IPS-20b (cell line): ENCODE results near the gene PIMREG.
A peak's percentile ranks its signal among the peaks of the same experiment; 100 is the strongest.

Source experiments
- H3K27ac ChIP-seq: one replicate; pipeline ENCODE4 v1.5.1; 2013; ENCODE audit warnings: low read length
- H3K27me3 ChIP-seq: 2 replicates; pipeline ENCODE4 v1.6.1; 2013; ENCODE audit warnings: mild to moderate bottlenecking, low read length, inconsistent platforms; ENCODE audit not compliant: insufficient read depth
- H3K36me3 ChIP-seq: 2 replicates; pipeline ENCODE4 v1.6.1; 2013; ENCODE audit warnings: low read depth, mild to moderate bottlenecking, inconsistent platforms, low read length, moderate library complexity; ENCODE audit not compliant: insufficient read depth
- H3K4me1 ChIP-seq: 2 replicates; pipeline ENCODE4 v1.6.1; 2013; ENCODE audit warnings: mild to moderate bottlenecking, control low read depth, inconsistent platforms, low read length, moderate library complexity; ENCODE audit not compliant: insufficient read depth
- H3K4me3 ChIP-seq: 2 replicates; pipeline ENCODE4 v1.5.1; 2013; ENCODE audit warnings: mild to moderate bottlenecking, low read length, inconsistent platforms
- H3K9ac ChIP-seq: 2 replicates; pipeline ENCODE4 v1.6.1; 2013; ENCODE audit warnings: low read depth, mild to moderate bottlenecking, inconsistent platforms, low read length, moderate library complexity
- H3K9me3 ChIP-seq: 2 replicates; pipeline ENCODE4 v1.6.1; 2013; ENCODE audit warnings: mild to moderate bottlenecking, low read depth, low read length, inconsistent platforms; ENCODE audit not compliant: insufficient read depth

Gene PIMREG

DNA sequence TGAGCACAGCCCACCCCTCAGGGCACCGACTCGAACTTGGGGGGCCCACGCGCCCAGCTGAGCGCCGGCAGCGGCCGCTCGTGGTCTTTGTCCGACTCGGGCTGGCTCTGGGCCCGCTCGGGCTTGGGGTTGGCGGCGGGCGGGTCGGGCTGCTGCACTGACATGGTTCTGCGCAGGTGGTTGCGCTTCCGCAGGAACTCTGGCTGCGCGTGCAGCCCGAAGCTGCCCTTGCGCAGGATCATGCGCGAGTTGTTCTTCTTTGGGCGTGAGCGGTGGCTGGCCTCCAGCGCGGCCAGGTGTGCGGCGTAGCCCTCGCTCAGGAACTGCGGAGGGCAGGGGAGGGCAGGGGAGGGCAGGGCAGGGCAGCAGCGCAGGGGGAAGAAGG, 11.1 kb downstream of the PIMREG start:
- Histone ChIP-seq H3K36me3 (peaks cover 18% of the 10 kb centered on the region; the same call in 1 of the 2 replicates), H3K27ac (no peak overlapping the region), H3K9me3 (no peaks in the 10 kb centered on the region), H3K9ac (peak overlapping the region; percentile 83; the same call in 1 of the 2 replicates), H3K27me3 (peaks cover 4% of the 10 kb centered on the region), H3K4me3 (peak overlapping the region; percentile 75; the same call in 1 of the 2 replicates), H3K4me1 (peaks cover 18% of the 10 kb centered on the region; the same call in 1 of the 2 replicates)

DNA sequence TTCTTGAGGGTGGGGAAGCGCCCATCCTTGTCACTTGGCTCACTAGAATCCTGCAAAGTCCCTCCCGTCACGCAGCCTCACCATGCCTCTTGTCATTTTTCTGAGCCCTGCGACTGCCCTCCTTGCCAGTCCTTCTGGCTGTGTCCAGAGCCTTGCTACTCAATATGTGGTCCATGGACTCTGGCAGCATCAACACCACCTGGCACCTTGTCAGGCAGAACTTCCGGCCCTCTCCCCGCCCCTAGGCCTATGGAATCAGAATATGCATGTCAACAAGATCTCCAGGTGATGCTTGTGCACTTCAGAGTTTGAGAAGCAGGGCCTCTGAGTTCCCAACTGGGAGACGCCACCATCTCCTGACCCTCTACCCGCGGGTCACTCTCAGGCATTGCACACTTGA, 12.1 kb downstream of the PIMREG start:
- H3K9ac ChIP-seq = no peak overlapping the region

DNA sequence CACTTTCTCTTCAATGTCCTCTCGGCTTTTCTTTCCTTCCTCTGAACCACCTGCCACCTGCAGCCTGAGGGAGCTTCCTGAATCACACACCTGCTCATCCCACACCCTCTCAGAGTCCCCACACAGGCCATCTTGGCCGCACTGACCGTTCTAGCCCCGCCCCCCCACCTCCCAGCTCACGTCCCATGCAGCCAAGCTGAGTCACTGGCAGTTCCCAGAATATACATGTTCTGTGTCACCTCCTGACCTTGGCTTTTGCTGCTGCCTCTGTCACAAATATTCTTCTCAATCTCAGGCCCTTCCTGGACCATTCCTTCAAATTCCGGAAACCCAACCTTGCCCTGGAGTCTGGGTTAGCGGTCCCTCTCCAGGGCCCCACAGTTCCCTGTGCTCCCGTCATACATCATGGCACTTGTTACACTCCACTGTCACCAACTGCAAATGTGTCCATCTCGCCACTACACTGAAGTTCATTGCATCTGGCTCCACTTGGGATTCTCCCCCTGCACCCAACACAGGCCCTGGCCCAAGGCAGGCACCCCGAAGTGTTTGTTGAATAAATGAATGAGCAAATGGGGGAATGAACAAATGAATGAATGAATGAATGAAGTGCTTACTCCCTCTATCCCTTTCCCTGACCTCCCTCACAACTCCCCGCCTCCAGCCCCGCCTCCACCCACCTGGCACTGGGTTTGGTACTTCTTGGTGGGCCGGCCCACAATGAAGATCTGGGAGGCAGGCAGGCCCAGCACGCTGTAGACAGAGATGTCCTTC, 12.8 kb downstream of the PIMREG start:
- no peak overlapping the region for H3K27ac ChIP-seq
- H3K27me3 ChIP-seq = peaks cover 4% of the 10 kb centered on the region
- H3K4me1 ChIP-seq = peaks cover 26% of the 10 kb centered on the region; the same call in 1 of the 2 replicates
- H3K9ac ChIP-seq = no peak overlapping the region
- H3K4me3 ChIP-seq = no peak overlapping the region
- peaks cover 5% of the 10 kb centered on the region; the same call in 1 of the 2 replicates for H3K36me3 ChIP-seq
- H3K9me3 ChIP-seq = no peaks in the 10 kb centered on the region

More for the DNA sequence above, 12.1 kb downstream of the PIMREG start:
- Histone ChIP-seq H3K9me3 (no peaks in the 10 kb centered on the region), H3K36me3 (peaks cover 9% of the 10 kb centered on the region; the same call in 1 of the 2 replicates), H3K27ac (no peak overlapping the region), H3K4me1 (peaks cover 22% of the 10 kb centered on the region; the same call in 1 of the 2 replicates), H3K4me3 (no peak overlapping the region), H3K27me3 (peaks cover 4% of the 10 kb centered on the region)

DNA sequence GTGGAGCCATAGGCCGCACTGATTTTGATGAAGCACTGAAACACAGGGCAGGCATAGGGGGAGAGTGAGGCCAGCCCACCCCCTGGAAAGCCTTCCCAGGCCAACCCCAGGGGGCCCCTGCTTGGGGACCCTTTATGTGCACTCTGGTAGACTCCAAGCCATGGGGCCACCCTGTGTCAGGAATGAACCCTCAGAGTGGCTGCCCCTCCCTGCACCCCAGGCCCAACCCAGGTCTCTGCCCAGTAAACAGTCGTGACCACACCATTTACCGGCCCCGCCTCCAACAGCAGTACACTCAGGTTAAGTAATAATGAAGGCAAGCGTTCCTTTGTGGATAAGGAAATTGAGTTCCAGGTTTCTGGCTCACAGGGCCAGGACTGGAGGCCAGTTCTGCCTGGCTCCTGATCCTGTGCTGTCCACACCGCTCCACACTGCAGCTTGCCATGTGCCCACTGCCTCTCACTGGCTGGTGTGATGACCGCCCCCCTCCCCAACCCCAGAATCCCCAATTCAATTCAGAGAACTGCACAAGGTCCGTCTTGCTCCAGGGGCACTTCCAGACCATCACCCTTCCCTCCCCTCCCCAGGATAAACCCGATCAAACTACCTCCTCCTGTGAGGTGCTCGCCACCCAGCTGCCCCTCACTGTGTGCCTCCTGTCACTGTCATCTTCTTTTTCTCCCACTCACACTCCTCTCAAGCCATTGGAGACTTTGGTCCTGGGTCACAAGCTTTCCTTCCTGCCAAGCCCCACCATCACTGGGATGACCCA, 13.6 kb downstream of the PIMREG start:
- Histone ChIP-seq H3K27me3 (peaks cover 4% of the 10 kb centered on the region), H3K27ac (no peak overlapping the region), H3K4me3 (no peak overlapping the region), H3K9me3 (no peaks in the 10 kb centered on the region), H3K36me3 (no peaks in the 10 kb centered on the region), H3K9ac (no peak overlapping the region), H3K4me1 (peaks cover 25% of the 10 kb centered on the region; the same call in 1 of the 2 replicates)

DNA sequence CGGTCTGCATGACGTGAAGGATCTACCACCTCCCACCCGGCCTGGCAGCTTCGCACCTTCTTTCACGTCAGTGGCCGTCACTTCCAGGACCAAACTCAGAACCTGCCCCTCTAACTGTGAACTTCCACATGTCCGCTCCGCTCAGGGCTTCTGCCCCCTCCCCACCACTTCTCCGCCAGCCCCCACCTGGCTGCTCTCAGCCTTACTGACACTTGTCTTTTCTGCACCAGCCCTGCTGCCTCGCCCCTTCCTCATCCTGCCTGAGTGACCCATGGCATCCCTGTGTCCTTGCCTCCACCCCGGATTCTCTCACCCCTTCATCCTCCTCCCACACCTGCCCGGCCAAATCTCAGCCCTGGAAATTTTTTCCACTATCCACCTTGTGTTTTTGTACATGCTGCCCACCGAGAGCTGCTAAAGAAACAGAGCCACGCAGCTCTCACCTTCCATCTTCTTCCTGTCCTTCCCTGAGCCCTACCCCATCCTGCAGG, 14.2 kb downstream of the PIMREG start:
- H3K4me1 ChIP-seq = peaks cover 22% of the 10 kb centered on the region; the same call in 1 of the 2 replicates
- peaks cover 4% of the 10 kb centered on the region for H3K27me3 ChIP-seq
- H3K4me3 ChIP-seq = no peak overlapping the region
- no peak overlapping the region for H3K27ac ChIP-seq
- H3K36me3 ChIP-seq = no peaks in the 10 kb centered on the region
- no peaks in the 10 kb centered on the region for H3K9me3 ChIP-seq
- H3K9ac ChIP-seq = no peak overlapping the region

DNA sequence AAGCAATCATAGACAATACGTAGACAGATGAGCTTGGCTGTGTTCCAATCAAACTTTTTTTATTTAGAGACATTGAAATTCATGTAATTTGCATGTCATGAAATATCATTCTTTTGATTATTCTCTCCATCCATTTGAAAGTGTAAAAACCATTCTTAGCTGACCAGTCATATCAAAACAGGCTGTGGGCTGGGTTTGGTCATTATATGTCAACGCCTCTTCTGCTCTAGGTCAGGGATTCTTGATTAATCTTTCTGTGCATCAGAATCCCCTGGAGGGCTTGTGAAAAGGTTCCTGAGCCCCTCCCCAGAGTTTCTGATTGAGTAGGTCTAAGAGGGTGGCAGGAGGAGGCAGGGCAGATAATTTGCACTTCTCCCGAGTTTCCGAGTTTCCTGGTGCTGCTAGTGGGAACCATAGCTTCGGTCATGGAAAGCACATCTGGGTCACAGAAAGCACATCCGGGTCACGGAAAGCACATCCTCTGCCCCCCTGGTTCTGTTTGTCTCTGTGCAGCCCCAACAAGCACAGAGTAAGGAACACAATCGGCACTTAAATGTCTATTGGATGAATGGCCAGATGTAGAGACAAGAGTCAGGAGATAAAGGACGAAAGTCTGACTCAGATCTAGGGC, 16.4 kb downstream of the PIMREG start:
- Histone ChIP-seq H3K36me3 (no peaks in the 10 kb centered on the region), H3K27ac (no peak overlapping the region), H3K4me3 (peak overlapping the region; percentile 33; the same call in 1 of the 2 replicates), H3K4me1 (peaks cover 22% of the 10 kb centered on the region; the same call in 1 of the 2 replicates), H3K9ac (peak overlapping the region; percentile 40; the same call in 1 of the 2 replicates), H3K9me3 (no peaks in the 10 kb centered on the region), H3K27me3 (no peaks in the 10 kb centered on the region)

DNA sequence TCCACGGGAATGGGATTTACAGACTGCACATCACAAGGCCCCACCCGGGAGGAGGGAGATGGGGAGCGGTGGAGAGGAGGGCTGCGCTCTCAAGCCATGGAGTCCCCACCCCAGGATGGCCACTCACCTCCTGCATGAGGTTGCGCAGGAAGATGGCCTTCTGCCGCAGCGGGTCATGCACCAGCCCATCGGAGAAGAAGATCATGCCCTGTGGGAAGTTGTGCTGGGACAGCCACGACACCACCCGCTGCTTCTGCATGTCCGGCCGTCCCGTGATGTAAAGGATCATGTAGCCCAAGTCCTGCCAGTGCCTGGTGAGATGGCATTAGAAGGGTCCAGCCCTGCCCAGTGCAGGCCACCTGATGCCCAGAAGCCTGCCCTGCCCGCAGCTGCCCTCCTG, 17.0 kb downstream of the PIMREG start:
- H3K27me3 ChIP-seq = no peaks in the 10 kb centered on the region
- no peaks in the 10 kb centered on the region for H3K36me3 ChIP-seq
- peak overlapping the region; percentile 33; the same call in 1 of the 2 replicates for H3K4me3 ChIP-seq
- H3K4me1 ChIP-seq = peaks cover 22% of the 10 kb centered on the region; the same call in 1 of the 2 replicates
- H3K9ac ChIP-seq = peak overlapping the region; percentile 40; the same call in 1 of the 2 replicates
- H3K27ac ChIP-seq = no peak overlapping the region
- no peaks in the 10 kb centered on the region for H3K9me3 ChIP-seq

DNA sequence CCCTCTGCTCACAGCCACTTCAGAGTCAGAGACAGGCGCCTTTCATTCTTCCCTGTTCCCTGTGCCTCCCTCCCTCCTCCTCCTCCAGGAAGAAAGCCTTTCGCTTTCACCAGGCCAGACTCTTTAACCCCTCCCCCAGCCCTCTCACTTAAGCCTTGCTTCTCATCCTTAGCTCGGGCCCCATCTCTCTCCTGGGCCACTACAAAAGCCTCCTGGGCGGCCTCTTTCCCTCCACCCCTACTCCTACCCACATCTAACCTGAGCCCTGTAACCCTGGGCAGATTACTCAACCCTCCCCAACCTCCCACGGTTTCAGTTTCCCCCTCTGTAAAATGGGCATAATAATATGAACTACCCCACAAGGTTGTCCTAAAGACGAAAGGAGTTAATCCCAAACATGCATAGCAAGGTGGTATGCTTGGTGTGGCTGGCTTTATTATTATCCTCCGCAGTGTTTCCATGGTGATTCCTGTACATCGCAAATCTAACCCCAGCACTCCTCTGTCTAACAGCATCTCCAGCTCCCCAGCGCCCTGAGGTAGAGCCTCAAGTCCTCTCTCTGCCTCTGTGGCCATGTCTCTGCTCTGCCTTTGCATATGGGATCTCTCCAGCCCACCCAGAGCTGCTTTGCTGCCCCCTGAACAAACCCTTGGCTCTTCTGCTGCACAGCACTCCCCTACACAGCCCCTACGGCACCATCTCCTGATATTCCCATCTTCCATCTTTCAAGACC, 17.7 kb downstream of the PIMREG start:
- no peaks in the 10 kb centered on the region for H3K27me3 ChIP-seq
- H3K27ac ChIP-seq = no peak overlapping the region
- H3K4me1 ChIP-seq = peaks cover 21% of the 10 kb centered on the region; the same call in 1 of the 2 replicates
- peak overlapping the region; percentile 40; the same call in 1 of the 2 replicates for H3K9ac ChIP-seq
- no peaks in the 10 kb centered on the region for H3K36me3 ChIP-seq
- H3K4me3 ChIP-seq = no peak overlapping the region; the same call in 1 of the 2 replicates
- H3K9me3 ChIP-seq = no peaks in the 10 kb centered on the region; the same call in 1 of the 2 replicates

DNA sequence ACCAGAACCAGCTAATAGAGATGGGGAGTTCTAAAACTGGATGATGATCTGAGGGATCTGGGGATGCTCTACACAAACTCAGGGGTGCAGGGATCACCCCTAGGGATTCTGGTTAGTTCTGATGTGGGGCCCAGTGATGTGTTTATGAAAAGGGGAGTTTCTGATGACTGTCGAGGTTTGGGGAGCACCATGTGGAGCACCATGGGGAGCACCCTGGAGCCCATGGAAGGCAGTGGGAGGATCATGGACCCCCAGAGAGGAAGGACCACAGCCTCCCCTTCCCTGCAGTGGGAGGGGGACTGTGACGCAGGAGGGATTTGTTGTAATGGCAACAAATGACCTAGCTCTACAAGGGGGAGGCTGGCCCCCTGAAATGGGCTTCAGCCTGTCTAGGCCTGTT, 18.4 kb downstream of the PIMREG start:
- Histone ChIP-seq H3K27me3 (no peaks in the 10 kb centered on the region), H3K9me3 (no peaks in the 10 kb centered on the region; the same call in 1 of the 2 replicates), H3K9ac (no peak overlapping the region), H3K36me3 (no peaks in the 10 kb centered on the region), H3K4me1 (peaks cover 19% of the 10 kb centered on the region; the same call in 1 of the 2 replicates), H3K27ac (no peak overlapping the region), H3K4me3 (no peak overlapping the region)

DNA sequence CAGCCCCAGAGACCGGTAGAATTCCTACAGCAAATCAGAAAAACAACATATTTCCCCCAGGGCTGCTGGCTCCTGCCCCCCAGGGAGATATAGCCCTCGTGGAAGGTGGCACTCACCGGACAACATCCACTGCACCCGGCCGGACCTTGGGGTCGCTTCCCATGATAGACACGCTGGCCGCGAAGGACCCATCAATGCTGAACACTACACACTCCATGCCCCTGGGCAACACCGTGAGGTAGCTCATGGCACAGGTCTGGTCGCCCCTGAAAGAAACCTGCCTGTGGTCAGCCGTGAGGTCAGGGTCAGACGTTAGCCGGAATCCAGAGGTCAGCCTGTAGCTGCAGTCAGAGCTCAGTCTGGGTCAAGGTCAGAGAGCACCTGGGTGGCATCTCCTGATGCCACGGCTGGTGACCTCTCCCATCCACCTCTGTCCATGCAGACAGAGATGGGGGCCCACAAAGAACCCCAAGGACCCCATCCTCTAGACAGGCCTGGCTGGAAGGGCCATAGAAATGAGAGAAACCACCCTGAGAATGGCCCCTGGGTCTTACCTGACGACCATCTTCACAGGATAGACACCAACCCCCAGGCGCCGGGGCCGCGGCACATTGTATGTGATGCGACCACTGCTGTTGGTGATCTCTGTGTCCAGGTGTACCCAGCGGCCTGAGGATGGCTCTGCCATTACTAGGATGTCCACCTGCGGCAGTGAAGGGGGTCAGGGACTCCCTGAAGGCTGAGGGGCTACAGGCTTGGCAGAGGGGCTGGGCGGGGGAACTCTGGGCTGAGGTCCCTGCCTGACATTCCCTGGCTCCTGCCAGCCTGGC, 19.6 kb downstream of the PIMREG start:
- Histone ChIP-seq H3K27me3 (no peaks in the 10 kb centered on the region), H3K4me1 (peaks cover 19% of the 10 kb centered on the region; the same call in 1 of the 2 replicates), H3K9me3 (no peaks in the 10 kb centered on the region; the same call in 1 of the 2 replicates), H3K27ac (no peak overlapping the region), H3K36me3 (no peaks in the 10 kb centered on the region), H3K9ac (no peak overlapping the region), H3K4me3 (no peak overlapping the region)
